ENCODE measurements around the gene C3orf52.

- TF ChIP-seq, protein P1, sequence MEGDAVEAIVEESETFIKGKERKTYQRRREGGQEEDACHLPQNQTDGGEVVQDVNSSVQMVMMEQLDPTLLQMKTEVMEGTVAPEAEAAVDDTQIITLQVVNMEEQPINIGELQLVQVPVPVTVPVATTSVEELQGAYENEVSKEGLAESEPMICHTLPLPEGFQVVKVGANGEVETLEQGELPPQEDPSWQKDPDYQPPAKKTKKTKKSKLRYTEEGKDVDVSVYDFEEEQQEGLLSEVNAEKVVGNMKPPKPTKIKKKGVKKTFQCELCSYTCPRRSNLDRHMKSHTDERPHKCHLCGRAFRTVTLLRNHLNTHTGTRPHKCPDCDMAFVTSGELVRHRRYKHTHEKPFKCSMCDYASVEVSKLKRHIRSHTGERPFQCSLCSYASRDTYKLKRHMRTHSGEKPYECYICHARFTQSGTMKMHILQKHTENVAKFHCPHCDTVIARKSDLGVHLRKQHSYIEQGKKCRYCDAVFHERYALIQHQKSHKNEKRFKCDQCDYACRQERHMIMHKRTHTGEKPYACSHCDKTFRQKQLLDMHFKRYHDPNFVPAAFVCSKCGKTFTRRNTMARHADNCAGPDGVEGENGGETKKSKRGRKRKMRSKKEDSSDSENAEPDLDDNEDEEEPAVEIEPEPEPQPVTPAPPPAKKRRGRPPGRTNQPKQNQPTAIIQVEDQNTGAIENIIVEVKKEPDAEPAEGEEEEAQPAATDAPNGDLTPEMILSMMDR (conservative IDR thresholded peaks at IDR 0.05 in 1 of 2, IDR thresholded peaks at IDR 0.05 in 1 of 2; ENCODE audit: extremely low read depth in 1 of 2, insufficient read depth in 1 of 2, low read depth in 1 of 2, low read length in 2 of 2), result no peak
- no peak for TF ChIP-seq EZH2 (IDR thresholded peaks at IDR 0.05; ENCODE audit: borderline replicate concordance, low read length)
Observed at GRCh38 chr3:112122870-112123269, 36.7 kb downstream of the C3orf52 start.
